Lung (tissue), 12 donors: Measurements from ENCODE around the gene MYH6. TPM values are rescaled to one million over a fixed set of nuclear protein-coding genes. Genes with fewer than 3 reads are reported as not detected.

ENCODE experiments used
- ATAC-seq: fragments of 200-7000 bp; cut with Tn5 transposase; one replicate; pipeline ENCODE4 v1.9.1; 2020; ENCODE audit warnings: moderate number of reproducible peaks; ENCODE audit not compliant: insufficient read depth, low FRiP score
- DNase-seq, 3 donors: peaks; one replicate each; pipeline ENCODE4 v3.0.0-alpha.2; 2013 to 2017
- H3K27ac ChIP-seq, 2 donors: one replicate each; pipeline ENCODE4 v1.5.1; 2013; ENCODE audit warnings: mild to moderate bottlenecking in 2 of 2, moderate library complexity in 2 of 2, control low read depth in 1 of 2, inconsistent platforms in 1 of 2, low read depth in 1 of 2, low read length in 1 of 2
- H3K27me3 ChIP-seq, 3 donors: one replicate each; pipeline ENCODE4 v1.5.1; 2013; ENCODE audit warnings: low read length in 2 of 3; ENCODE audit not compliant: control insufficient read depth in 3 of 3, insufficient read depth in 3 of 3
- H3K36me3 ChIP-seq, 4 donors: one replicate each; pipeline ENCODE4 v1.5.1; 2013; ENCODE audit warnings: low read length in 4 of 4, mild to moderate bottlenecking in 1 of 4, moderate library complexity in 1 of 4; ENCODE audit not compliant: control insufficient read depth in 4 of 4, insufficient read depth in 4 of 4
- H3K4me1 ChIP-seq, 5 donors: one replicate each; pipeline ENCODE4 v1.5.1; 2013; ENCODE audit warnings: low read length in 5 of 5, mild to moderate bottlenecking in 2 of 5, moderate library complexity in 1 of 5; ENCODE audit not compliant: control insufficient read depth in 5 of 5, insufficient read depth in 5 of 5
- H3K4me3 ChIP-seq: one replicate; pipeline ENCODE4 v1.5.1; 2013; ENCODE audit warnings: mild to moderate bottlenecking, control low read depth, moderate library complexity
- H3K9ac ChIP-seq, 2 donors: one replicate each; pipeline ENCODE4 v1.5.1; 2013; ENCODE audit warnings: low read length in 2 of 2, control low read depth in 1 of 2; ENCODE audit not compliant: insufficient read depth in 1 of 2
- H3K9me3 ChIP-seq, 4 donors: one replicate each; pipeline ENCODE4 v1.5.1; 2013; ENCODE audit warnings: low read length in 3 of 4, mild to moderate bottlenecking in 1 of 4, moderate library complexity in 1 of 4; ENCODE audit not compliant: control insufficient read depth in 4 of 4, insufficient read depth in 3 of 4
- CTCF ChIP-seq: IDR thresholded peaks from 2 replicates; pipeline ENCODE4 v1.5.1; 2012; ENCODE audit warnings: mild to moderate bottlenecking; ENCODE audit errors: control extremely low read depth, extremely low read depth
- WGBS, 2 donors: extraction: QIAGEN DNeasy Blood & Tissue Kit; methylation state at CpG; one replicate each; pipeline ENCODE4 v1.1.7; 2013; 5-methylcytosine and 5-hydroxymethylcytosine counted together
- polyA plus RNA-seq, 2 donors: library from polyadenylated mRNA; stranded (reverse); fragments of 200-250 nt; gene quantifications; one replicate each; pipeline ENCODE4 v1.2.1, GENCODE V29; 2013
- total RNA-seq, 2 donors: library from RNA; depleted of rRNA in 1 of 2; stranded (reverse); fragments of >200 nt in 1 of 2; gene quantifications; one replicate each; pipeline ENCODE4 v1.2.1, GENCODE V29; 2014 to 2021
- donor health status: control.
- donor health status: control.
- donor health status: Bipolar disorder and iron deficiency.
- donor health status: healthy.
- donor health status: DM: yes; HTN: yes; CAD: no.

Gene MYH6
- total and polyA plus RNA-seq, 4 donors: 0.25 to 7.1 (median 0.28) TPM; not detected in 1

GRCh38 chr14:23357261-23357660, 50.8 kb downstream of the MYH6 start:
- 90 to 93% methylated on average over 8 of the region's 8 CpGs for WGBS, 2 donors
- Histone ChIP-seq H3K4me1 (peaks cover 0 to 14% (median 3%) of the 10 kb centered on the region in 5 donors), H3K27me3 (no peaks in the 10 kb centered on the region), H3K36me3 (peaks cover 0 to 25% (median 12%) of the 10 kb centered on the region in 4 donors), H3K4me3 (no peak overlapping the region), H3K27ac (no peak overlapping the region), H3K9ac (no peak overlapping the region), H3K9me3 (no peaks in the 10 kb centered on the region)
- ATAC-seq: no peak
- DNase-seq: no peak
- no peak for TF ChIP-seq CTCF

GRCh38 chr14:23356662-23357061, 51.4 kb downstream of the MYH6 start:
- H3K9ac ChIP-seq: no peak overlapping the region
- no peak for ATAC-seq
- 94 to 96% methylated on average over 4 of the region's 4 CpGs for WGBS, 2 donors
- no peak for DNase-seq
- H3K36me3 ChIP-seq: peaks cover 0 to 23% (median 9%) of the 10 kb centered on the region in 4 donors
- H3K27ac ChIP-seq: no peak overlapping the region
- H3K27me3 ChIP-seq: no peaks in the 10 kb centered on the region
- no peak overlapping the region for H3K4me3 ChIP-seq
- H3K4me1 ChIP-seq: peaks cover 0 to 14% (median 5%) of the 10 kb centered on the region in 5 donors
- TF ChIP-seq CTCF: no peak
- H3K9me3 ChIP-seq: no peaks in the 10 kb centered on the region

- Histone ChIP-seq H3K9ac (no peak overlapping the region), H3K36me3 (peaks cover 0 to 20% (median 6%) of the 10 kb centered on the region in 4 donors), H3K9me3 (no peaks in the 10 kb centered on the region), H3K27me3 (no peaks in the 10 kb centered on the region), H3K4me1 (peaks cover 0 to 10% (median 6%) of the 10 kb centered on the region in 5 donors), H3K4me3 (no peak overlapping the region), H3K27ac (no peak overlapping the region)
- TF ChIP-seq CTCF: no peak
- 90 to 91% methylated on average over 6 of the region's 6 CpGs for WGBS, 2 donors
- no peak for ATAC-seq
- DNase-seq: no peak
These were observed 52.1 kb downstream of the MYH6 start for GRCh38 chr14:23355871-23356435.

- 84 to 86% methylated on average over 6 of the region's 6 CpGs for WGBS, 2 donors
- Histone ChIP-seq H3K9me3 (no peaks in the 10 kb centered on the region), H3K27me3 (no peaks in the 10 kb centered on the region), H3K4me3 (no peak overlapping the region), H3K9ac (no peak overlapping the region), H3K4me1 (peaks cover 0 to 10% (median 6%) of the 10 kb centered on the region in 5 donors), H3K27ac (no peak overlapping the region), H3K36me3 (peaks cover 0 to 14% (median 4%) of the 10 kb centered on the region in 4 donors)
- ATAC-seq (no peak), DNase-seq (no peak)
- TF ChIP-seq CTCF: no peak
These were observed 53.1 kb downstream of the MYH6 start for GRCh38 chr14:23354990-23355389.
